Bronchial epithelial cell (primary cell): ENCODE results near the gene NEK1. TPM values are rescaled to one million over a fixed set of nuclear protein-coding genes. Genes with fewer than 3 reads are reported as not detected.
A peak's percentile ranks its signal among the peaks of the same experiment; 100 is the strongest.

Experiments
- DNase-seq: peaks from one replicate; pipeline ENCODE4 v3.0.0-alpha.2; 2010; ENCODE audit warnings: low read depth
- FAIRE-seq: peaks from 2 replicates; lab custom pipeline; 2011; peaks lifted over from hg19 to GRCh38; lab: Jason Lieb, UNC
- H3K27me3 ChIP-seq: 2 replicates; pipeline ENCODE4 v1.5.1; 2011; ENCODE audit warnings: low read length; ENCODE audit not compliant: control insufficient read depth, insufficient read depth
- H3K36me3 ChIP-seq: 2 replicates; pipeline ENCODE4 v1.5.1; 2011; ENCODE audit warnings: low read length; ENCODE audit not compliant: control insufficient read depth, insufficient read depth
- H3K4me3 ChIP-seq: 2 replicates; pipeline ENCODE4 v1.5.1; 2011; ENCODE audit warnings: mild to moderate bottlenecking, low read depth, low read length, control low read depth
- total RNA-seq: library from RNA; depleted of rRNA; stranded (reverse); fragments of >200 nt; gene quantifications from 2 replicates; pipeline ENCODE4 v1.2.1, GENCODE V29; 2014
- TF ChIP-seq, protein P1 (sequence below): IDR thresholded peaks from 2 replicates; pipeline ENCODE4 v1.5.1; 2011; ENCODE audit warnings: mild to moderate bottlenecking, moderate library complexity, low read length, control low read depth, inconsistent platforms; ENCODE audit not compliant: insufficient read depth, severe bottlenecking

Gene NEK1
- total RNA-seq, 1 donor from 2014 or later = 6.1 TPM

DNA sequence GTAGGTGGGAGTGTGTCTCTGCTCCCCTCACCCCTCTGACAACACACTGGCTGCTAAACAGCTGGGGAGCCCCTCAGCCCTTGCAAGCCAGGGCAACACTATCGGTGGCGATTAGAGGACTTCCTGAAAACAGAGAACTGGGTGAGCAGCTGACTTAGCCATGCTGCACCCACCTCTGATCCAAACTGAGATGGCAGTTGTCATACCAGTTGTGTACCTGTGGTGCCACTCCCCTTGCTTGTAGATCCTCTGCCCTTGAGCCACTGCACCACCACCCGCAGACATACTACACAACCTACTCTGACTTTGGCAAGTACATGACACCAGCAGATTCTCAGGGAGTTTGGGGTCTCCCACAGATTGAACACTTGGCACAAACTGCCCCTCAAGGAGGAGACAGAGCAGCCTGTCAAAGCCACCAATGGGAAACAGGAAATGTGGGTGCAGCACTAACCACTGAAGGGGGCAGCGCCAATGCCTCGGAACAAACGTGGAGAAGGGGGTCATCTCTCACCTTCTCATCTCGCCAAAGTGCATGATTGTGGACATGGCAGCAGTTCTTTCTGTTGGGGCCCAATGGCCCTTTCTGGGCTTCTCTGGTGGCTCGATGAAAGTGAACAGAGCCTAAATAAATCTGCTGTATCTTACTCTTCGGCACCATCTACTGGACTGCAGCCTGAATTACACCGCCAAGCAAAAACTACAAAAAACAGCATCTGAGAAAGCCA, 119.8 kb downstream of the NEK1 start:
- no peak for FAIRE-seq

DNA sequence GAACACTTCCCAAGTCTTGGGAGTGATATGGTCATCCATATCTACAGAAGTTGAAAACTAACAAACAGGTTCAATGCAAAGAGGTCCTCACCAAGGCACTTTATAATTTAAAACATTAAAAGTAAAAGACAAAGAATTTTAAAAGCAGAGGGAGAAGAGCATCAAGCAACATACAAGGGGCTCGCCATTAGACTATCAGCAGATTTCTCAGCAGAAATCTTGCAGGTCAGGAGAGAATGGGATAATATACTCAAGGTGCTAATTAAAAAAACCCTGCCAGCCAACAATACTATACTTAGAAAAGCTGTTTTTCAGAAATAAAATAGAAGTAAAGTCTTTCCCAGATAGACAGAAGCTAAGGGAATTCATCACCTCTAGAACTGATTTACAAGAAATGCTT, 121.2 kb downstream of the NEK1 start:
- Histone ChIP-seq H3K4me3 (no peak overlapping the region), H3K36me3 (no peaks in the 10 kb centered on the region), H3K27me3 (no peaks in the 10 kb centered on the region)
- no peak for DNase-seq
- TF ChIP-seq, protein P1, sequence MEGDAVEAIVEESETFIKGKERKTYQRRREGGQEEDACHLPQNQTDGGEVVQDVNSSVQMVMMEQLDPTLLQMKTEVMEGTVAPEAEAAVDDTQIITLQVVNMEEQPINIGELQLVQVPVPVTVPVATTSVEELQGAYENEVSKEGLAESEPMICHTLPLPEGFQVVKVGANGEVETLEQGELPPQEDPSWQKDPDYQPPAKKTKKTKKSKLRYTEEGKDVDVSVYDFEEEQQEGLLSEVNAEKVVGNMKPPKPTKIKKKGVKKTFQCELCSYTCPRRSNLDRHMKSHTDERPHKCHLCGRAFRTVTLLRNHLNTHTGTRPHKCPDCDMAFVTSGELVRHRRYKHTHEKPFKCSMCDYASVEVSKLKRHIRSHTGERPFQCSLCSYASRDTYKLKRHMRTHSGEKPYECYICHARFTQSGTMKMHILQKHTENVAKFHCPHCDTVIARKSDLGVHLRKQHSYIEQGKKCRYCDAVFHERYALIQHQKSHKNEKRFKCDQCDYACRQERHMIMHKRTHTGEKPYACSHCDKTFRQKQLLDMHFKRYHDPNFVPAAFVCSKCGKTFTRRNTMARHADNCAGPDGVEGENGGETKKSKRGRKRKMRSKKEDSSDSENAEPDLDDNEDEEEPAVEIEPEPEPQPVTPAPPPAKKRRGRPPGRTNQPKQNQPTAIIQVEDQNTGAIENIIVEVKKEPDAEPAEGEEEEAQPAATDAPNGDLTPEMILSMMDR = no peak
- FAIRE-seq = no peak

More for the DNA sequence above, 119.8 kb downstream of the NEK1 start:
- TF ChIP-seq, protein P1 = peak; percentile 80
- DNase-seq = peak; percentile 39
- H3K4me3 ChIP-seq = no peak overlapping the region
- H3K36me3 ChIP-seq = no peaks in the 10 kb centered on the region
- no peaks in the 10 kb centered on the region for H3K27me3 ChIP-seq

DNA sequence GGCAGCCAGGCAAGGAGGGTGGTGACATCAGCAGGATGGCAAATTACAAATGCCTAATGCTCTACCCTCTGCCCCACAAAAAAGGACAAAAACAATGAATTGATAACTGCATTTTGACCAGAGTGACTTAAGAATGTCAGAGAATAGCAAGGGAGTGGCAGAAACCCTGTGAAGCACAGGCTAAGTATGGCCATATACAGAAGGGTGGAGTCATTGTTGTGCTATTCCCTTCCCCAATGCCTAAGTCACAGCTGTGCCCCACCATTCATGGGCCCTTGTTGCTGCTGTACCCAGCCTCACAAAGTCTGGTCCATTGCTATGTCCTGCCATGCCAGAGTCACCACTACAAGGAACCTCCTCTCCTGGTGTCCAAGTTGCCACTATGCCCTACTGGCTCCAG, 123.1 kb downstream of the NEK1 start:
- FAIRE-seq = no peak
- Histone ChIP-seq H3K27me3 (no peaks in the 10 kb centered on the region), H3K36me3 (no peaks in the 10 kb centered on the region), H3K4me3 (no peak overlapping the region)
- no peak for DNase-seq
- TF ChIP-seq, protein P1 = no peak

DNA sequence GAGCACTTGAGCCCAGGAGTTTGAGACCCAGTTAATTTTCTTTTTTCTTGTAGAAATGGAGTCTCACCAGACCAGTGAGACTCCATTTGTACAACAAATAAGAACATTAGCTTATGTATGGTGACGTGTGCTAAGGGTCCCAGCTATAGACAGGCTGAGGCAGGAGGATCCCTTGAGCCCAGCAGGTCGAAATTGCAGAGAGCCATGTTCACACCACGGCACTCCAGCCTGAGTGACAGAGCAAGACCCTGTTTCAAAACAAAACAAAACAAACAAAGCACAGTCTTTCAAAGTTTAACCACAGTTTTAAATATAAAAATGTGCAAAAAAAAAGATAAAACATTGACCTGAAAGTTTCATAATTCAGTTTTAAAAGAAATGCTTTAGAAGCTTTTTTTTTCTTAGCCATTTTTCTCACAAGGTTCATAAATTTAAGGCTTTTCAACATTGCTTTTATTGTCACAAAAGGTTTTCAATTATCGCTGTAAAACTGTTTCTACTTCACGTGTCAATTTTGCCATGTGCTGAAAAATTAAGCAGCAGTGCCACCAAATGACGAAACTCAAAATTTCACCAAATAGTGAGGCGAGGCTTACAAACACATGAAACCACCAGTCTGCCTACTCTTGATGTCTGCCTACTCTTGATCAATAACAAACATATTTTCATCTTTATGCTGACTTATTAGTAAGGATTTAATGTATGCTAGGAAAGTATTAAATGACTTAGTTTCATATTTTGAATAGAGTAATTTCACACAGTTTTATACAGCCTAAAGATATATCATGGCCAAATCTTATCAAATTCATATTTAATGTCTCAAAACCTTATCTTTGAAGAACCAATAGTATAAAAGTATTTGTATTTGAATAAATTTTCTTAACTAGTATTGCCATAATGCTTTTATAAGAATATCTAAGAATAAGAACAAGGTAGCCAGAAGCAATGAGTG, 126.3 kb downstream of the NEK1 start:
- no peak overlapping the region for H3K4me3 ChIP-seq
- FAIRE-seq (no peak), DNase-seq (peak; percentile 61)
- H3K27me3 ChIP-seq = no peaks in the 10 kb centered on the region
- TF ChIP-seq, protein P1 = peak; percentile 23
- no peaks in the 10 kb centered on the region for H3K36me3 ChIP-seq

DNA sequence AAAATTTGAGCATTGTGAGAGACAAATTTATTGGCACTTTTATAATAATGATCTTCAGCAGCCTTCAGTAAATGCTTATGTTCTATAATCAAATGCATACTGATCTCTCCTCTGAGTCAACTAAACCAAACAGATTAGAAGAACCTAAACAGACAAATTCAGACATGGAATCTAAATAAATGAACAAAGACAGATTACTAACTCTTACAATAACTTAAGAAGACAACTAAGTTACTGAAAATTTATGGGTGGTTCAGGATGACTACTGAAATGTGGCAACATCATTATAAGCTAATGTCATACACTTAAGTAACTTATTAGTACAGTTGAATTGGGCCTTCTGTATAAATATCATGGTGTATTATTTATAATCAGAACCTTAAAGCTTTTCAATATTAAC, 127.3 kb downstream of the NEK1 start:
- no peak overlapping the region for H3K4me3 ChIP-seq
- peak; percentile 15 for DNase-seq

More for the DNA sequence above, 127.3 kb downstream of the NEK1 start:
- FAIRE-seq = no peak
- TF ChIP-seq, protein P1 = no peak
- no peaks in the 10 kb centered on the region for H3K27me3 ChIP-seq
- H3K36me3 ChIP-seq = no peaks in the 10 kb centered on the region
